Chondrocyte (in vitro differentiated cells): ENCODE data around the gene GBE1. TPM values are rescaled to one million over a fixed set of nuclear protein-coding genes. Genes with fewer than 3 reads are reported as not detected.

Experiments used
- DNase-seq: peaks from one replicate; pipeline ENCODE4 v3.0.0; 2021; ENCODE audit warnings: mixed read lengths, low spot score
- H3K27ac Mint-ChIP-seq: one replicate; pipeline ENCODE4 v1.8.0; 2021; ENCODE audit warnings: mild to moderate bottlenecking, moderate library complexity, mixed read lengths; ENCODE audit not compliant: unreplicated experiment
- H3K27me3 Mint-ChIP-seq: 2 replicates; pipeline ENCODE4 v1.8.0; 2021; ENCODE audit warnings: low read depth, mixed read lengths
- H3K36me3 Mint-ChIP-seq: 2 replicates; pipeline ENCODE4 v1.8.0; 2021; ENCODE audit warnings: low read depth, mixed read lengths
- H3K4me1 Mint-ChIP-seq: 2 replicates; pipeline ENCODE4 v1.8.0; 2021; ENCODE audit warnings: low read depth, mild to moderate bottlenecking, mixed read lengths
- H3K4me3 Mint-ChIP-seq: one replicate; pipeline ENCODE4 v1.8.0; 2021; ENCODE audit warnings: mild to moderate bottlenecking, moderate library complexity, mixed read lengths; ENCODE audit not compliant: unreplicated experiment
- H3K9me3 Mint-ChIP-seq: 2 replicates; pipeline ENCODE4 v1.8.0; 2021; ENCODE audit warnings: low read depth, mixed read lengths
- CTCF ChIP-seq: fragments of 200-600 bp; sonication (generic); IDR thresholded peaks from 2 replicates; pipeline ENCODE4 v1.5.0; 2021; ENCODE audit warnings: antibody characterized with exemption, mild to moderate bottlenecking, moderate library complexity
- total RNA-seq: library from RNA; stranded (reverse); gene quantifications from 3 replicates; pipeline ENCODE4 v1.2.1, GENCODE V29; 2021

Gene GBE1
- total RNA-seq, 1 donor from 2014 or later = 53.8 TPM

GRCh38 chr3:81451611-81452010 lies 309.8 kb downstream of the GBE1 start:
- H3K36me3 Mint-ChIP-seq = no peaks in the 10 kb centered on the region
- peak overlapping the region; percentile 71 for H3K27ac Mint-ChIP-seq
- DNase-seq = no peak
- H3K27me3 Mint-ChIP-seq = no peaks in the 10 kb centered on the region
- H3K4me1 Mint-ChIP-seq = peaks cover 45% of the 10 kb centered on the region
- no peak for TF ChIP-seq CTCF
- H3K9me3 Mint-ChIP-seq = peaks cover 3% of the 10 kb centered on the region
- H3K4me3 Mint-ChIP-seq = no peak overlapping the region

DNA sequence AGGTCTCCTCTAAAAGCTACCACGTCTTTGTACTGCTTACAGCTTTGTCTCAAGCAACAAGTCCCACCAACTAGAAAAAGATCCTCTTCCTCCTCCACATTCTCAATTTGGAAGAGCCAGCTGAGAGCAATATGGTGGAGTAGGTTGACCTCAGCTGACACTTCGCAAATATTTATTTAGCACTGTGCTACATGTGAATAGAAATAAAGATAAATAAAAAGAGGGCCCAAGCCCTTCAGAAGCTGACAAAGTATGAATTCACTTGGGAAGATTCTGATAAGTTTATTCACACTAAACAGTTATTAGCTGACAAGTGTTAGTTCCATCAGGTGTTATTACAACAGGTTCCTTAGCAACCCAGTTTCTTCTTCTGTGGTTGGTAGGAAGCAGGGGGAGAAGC lies 310.3 kb downstream of the GBE1 start:
- TF ChIP-seq CTCF = no peak
- Mint-ChIP-seq H3K4me3 (no peak overlapping the region), H3K9me3 (peaks cover 3% of the 10 kb centered on the region), H3K4me1 (peaks cover 45% of the 10 kb centered on the region), H3K27ac (peak overlapping the region; percentile 71), H3K36me3 (no peaks in the 10 kb centered on the region), H3K27me3 (no peaks in the 10 kb centered on the region)
- no peak for DNase-seq

DNA sequence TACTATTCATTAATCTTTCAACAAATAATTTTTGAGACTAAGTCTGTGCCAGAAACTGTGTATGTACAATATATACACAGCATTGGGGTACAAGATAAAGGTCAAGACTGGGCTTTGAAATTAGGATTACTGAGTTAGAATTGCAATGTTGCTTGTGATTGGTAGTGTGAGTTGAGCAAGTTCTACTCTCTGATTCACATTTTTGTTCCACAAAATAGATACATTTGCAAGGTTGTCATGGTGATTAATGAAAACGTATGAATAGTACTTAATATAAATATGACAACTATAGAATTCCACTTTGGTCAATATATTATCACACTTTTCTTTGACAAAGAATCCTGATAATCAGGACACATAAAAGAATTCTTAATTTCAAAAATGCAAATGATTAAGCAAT lies 314.6 kb downstream of the GBE1 start:
- DNase-seq = no peak
- no peaks in the 10 kb centered on the region for H3K27me3 Mint-ChIP-seq
- H3K9me3 Mint-ChIP-seq = no peaks in the 10 kb centered on the region
- TF ChIP-seq CTCF = no peak
- peaks cover 60% of the 10 kb centered on the region for H3K4me1 Mint-ChIP-seq
- no peaks in the 10 kb centered on the region for H3K36me3 Mint-ChIP-seq
- no peak overlapping the region for H3K4me3 Mint-ChIP-seq
- no peak overlapping the region for H3K27ac Mint-ChIP-seq

DNA sequence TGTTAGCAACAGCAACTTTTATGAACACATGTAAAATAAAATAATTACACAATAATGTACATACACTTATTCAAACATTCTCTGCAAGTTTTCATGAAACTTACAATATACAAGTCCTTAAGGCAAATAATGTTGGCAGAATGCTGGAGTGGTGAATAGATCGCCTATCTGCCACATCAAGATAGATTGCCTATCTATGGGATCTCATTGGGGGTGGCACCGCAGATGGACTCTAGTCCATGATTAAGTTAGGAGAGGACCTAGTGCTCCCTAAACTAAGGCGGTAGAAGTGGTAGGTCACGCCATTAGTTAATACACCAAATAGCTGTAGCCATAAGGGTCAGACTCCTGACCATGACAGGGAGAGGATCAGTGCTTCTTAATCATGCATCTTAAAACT lies 315.7 kb downstream of the GBE1 start:
- Mint-ChIP-seq H3K27ac (no peak overlapping the region), H3K4me3 (no peak overlapping the region), H3K4me1 (peaks cover 49% of the 10 kb centered on the region), H3K36me3 (no peaks in the 10 kb centered on the region), H3K27me3 (no peaks in the 10 kb centered on the region), H3K9me3 (no peaks in the 10 kb centered on the region)
- no peak for TF ChIP-seq CTCF
- DNase-seq = no peak

DNA sequence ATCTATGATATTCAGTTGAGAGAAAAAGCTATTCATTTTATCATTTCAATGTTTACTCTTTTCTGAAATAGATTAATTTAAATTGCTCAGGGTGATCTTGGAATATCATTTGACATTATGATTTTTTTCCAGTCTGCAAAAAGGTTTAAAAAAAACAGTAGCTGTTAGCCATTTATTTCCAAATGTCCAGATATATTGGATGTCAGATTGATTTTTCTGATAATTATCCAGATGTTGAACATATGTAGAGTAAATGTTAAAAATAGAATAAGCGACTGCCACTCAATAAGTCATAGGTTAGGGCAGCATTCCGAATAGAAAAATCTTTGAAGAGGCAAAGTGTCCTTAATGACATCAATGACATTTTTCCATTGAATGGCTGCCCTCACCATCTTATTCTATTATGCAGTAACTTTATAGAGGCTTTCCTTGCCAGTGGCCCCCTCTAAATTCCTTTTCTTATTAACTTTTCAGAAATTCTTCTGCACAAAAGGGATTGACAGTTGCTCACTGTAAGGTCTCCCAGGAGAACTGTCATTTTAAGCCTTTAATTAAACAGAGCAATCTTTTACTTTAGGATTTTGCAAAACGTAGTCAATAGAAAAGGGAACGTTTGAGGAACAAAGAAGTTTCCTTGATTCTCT lies 316.5 kb downstream of the GBE1 start:
- no peak for DNase-seq
- TF ChIP-seq CTCF = no peak
- peak overlapping the region; percentile 64 for H3K27ac Mint-ChIP-seq
- no peaks in the 10 kb centered on the region for H3K36me3 Mint-ChIP-seq
- no peaks in the 10 kb centered on the region for H3K9me3 Mint-ChIP-seq
- H3K4me3 Mint-ChIP-seq = no peak overlapping the region
- peaks cover 47% of the 10 kb centered on the region for H3K4me1 Mint-ChIP-seq
- H3K27me3 Mint-ChIP-seq = no peaks in the 10 kb centered on the region
